Activated CD4-positive, alpha-beta T cell treated with anti-CD3 and anti-CD28 coated beads, Interleukin-2, amount 50 U/mL, for 48 hours (primary cell): ENCODE measurements around the gene LRCH3.

Experiments
- DNase-seq, 2 experiments: peaks; one replicate each; pipeline ENCODE4 v3.0.0-alpha.2; 2020

Gene LRCH3

DNA sequence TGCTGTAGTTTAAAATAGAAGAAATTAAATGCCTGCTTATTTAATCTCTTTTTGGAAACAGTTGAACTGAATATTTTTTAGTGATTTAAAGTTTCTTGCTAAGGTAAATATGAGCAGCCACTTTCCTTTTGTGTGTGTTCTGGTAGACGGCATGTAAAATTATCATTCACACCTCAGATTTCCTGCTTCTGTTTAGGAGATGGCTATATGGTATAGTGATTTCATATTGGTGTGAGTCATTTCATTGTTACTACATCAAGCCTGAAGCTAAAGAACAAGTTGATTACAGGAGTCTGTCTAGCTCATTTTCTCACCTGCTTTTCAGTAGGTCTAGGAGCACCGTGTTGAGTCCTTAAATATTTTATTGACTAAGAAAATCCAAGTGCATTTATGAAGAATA, 2.2 kb downstream of the LRCH3 start:
- no peak for DNase-seq

DNA sequence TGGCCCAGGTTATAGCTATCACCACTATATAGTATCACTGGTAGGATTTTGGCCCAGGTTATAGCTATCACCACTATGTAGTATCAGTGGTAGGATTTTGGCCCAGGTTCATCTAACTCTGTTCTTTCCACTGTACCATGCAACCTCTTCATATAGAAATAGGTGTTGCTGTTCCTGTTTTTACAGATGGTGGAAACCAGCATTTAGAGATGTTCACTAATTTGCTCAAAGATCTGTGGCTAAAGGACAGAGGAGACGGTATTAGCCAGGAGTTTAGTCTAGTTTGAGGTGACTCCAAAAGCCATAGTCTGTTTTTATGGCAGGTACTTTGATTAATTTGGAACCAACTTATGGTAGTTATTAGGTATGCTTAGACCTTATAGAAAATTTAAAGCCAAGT, 3.1 kb downstream of the LRCH3 start:
- DNase-seq: no peak

DNA sequence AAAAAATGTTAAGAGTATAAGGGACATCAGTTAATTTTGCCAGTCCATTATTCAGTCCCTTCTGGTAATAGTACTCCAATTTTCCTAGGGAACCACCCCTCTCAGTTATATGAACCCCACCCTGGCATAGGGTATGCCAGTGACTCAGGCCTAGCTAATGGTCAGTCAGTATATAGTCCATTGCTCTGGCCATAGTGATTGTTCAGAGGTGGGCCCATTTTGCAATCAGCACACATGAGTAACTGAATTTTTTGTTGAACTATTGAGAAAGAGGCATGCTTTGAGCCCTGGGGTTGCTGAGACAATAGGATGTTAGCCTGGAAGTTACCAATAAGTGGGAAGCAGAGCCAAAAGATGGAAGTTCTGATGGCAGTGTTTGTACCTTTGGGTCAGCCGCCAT, 4.1 kb downstream of the LRCH3 start:
- no peak for DNase-seq

DNA sequence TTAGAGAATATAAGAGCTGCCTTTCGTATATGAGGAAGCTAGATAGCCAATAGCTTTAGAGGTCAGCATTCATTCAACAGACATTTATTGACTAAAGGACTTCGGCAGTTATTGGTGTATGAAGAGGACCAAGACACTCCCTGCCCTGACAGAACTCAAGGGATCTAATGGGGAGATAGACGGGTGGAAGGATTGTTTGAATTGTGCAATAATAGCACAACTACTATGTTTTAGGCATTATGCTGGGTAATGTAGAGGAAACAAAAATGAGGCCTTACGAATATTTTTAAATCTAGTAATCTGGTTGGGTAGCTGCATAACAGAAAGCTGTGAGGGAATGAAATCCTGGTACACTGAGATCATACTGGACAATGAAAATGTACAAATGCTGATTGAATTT, 5.0 kb downstream of the LRCH3 start:
- no peak for DNase-seq

DNA sequence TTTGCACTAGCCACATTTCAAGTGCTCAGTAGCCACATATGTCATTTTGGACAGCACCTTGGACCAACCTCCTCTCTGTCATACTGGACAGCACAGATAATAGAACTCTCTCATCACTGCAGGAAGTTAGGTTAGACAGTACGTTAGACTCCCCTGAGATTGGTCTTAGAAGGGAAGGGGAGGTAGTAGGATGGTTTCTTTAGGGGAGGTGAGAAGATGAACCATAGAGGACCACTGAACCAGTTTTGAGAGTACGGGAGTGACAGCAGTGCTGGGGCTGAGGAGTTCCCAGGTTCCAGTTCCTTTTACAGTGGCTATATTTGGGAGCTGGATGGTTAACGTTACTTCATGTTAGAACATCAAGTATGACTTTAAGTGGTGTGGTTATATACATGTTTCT, 7.8 kb downstream of the LRCH3 start:
- DNase-seq: no peak

DNA sequence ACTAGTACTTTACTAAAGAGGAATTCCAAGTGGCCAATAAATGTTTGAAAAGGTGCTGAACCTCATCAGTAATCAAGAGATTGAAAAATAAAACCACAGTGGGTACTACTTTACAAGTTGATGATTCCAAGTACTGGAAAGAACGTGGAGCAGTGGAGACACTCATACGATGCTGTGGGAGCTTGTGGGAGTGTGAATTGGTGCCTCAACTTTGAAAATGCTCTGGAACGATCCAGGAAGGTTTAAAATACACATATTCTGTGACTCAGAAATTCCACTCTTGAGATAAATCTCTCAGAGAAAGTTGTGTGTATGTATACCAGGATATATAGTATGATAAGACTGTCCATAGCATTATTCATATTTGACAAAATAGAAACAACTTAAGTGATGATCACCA, 9.3 kb downstream of the LRCH3 start:
- DNase-seq: no peak

DNA sequence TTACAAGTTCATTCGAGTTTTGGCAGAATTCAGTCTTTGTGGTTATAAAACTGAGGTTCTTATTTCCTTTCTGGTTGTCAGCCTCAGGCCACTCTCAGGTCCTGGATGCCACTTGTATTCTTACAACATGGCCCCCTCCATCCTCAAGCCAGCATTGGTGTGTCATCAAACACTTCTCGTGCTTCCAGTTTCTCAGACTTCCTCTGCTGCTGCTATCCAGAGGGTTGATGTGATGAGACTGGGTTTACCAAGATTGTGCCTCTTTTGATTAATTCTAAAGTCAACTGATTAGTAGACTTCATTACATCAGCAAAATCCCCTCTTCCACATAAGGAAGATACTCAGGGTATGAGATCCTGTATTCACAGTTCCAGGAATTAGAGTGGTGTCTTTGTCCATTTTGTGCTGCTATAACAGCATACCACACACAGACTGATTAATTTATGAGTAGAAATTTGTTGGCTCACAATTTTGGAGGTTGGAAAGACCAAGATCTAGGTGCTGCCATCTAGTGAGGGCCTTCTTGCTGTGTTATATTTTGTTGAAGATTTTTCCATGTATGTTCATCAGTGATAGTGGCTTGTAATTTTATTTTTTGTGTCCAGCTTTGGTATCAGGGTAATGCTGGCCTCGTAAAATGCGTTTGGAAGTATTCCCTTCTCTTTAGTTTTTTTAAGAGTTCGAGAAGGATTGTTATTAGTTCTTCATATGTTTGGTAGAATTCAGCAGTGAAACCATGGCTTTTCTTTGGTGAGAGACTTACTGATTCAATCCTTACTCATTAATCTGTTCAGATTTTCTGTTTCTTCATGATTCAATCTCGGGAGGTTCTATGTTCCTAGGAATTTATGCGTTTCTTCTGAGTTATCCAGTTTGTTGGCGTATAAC, 11.1 kb downstream of the LRCH3 start:
- DNase-seq: peak in 1 of 2 experiments; percentile 27

DNA sequence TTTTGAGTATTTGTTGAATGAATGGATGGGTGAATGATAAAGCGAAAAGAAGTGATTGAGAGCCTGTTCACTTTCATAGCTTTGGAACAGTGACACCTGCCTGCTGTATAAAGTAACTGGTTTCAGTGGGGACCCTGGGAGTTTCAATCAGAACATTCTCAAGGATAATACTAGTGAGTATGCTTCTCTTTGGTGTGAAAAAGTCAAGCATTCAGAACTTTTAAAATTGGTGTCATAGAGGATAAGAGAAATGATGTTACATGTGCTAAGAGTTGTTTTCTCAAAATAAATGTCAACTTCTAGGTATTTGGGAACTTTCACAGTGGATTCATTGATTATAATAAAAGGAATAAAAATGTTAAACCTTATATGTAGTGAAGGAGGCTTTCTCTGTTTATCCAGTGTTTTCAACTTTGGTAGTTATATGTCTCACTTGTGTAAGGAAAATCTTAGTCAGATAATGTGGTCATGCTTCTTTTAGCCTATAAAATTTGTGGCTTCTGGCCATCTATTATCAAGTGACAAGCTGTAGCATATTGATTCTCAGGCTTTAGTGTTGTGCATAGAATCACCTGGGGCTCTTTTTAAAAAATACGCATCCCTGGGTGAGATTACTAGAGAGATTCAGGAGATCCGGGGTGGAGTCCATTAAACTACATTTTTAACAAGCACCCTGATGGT, 11.9 kb downstream of the LRCH3 start:
- DNase-seq: no peak

DNA sequence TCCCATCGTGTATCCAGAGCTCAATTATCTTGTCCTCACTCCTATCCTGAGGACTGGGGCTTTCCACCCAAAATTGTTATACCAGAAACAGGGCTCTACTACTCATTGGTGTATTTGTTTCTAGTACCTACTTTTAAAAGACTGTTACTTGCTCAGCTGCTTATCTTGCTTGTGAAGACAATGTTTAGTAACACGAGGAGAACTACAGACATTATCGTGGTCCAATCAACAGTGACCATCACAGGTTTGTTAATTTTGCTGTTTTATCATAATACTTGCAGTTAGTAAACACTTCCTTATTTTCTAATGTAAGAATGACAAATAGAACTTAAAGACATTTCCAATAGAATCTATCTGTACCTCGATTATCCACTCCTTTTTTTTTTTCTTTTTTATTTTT, 13.5 kb downstream of the LRCH3 start:
- no peak for DNase-seq

DNA sequence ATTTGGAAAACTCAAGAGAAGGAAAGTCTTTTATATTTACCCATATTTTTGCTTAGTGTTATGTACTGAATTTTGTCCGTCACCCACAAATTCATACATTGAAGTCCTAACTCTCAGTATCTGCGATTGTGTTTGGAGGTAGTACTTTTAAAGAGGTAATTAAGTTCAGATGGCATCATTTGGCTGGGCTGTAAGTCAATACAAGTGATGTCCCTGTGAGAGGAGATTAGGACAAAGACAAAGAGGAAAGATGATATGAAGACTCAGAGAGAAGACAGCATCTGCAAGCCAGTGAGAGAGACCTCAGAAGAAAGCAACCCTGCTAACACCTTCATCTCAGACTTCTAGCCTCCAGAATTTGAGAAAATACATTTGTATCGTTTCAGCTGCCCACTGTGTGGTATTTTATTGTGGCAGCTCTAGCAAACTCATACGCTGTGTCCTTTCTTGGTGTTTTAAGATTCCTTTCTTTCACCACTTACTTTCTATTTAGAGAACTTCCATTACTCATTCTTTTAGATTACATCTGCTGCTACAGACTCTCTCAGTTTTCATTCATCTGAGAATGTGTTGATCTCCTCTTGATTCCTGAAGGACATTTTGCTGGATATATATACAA, 17.0 kb downstream of the LRCH3 start:
- DNase-seq: no peak

DNA sequence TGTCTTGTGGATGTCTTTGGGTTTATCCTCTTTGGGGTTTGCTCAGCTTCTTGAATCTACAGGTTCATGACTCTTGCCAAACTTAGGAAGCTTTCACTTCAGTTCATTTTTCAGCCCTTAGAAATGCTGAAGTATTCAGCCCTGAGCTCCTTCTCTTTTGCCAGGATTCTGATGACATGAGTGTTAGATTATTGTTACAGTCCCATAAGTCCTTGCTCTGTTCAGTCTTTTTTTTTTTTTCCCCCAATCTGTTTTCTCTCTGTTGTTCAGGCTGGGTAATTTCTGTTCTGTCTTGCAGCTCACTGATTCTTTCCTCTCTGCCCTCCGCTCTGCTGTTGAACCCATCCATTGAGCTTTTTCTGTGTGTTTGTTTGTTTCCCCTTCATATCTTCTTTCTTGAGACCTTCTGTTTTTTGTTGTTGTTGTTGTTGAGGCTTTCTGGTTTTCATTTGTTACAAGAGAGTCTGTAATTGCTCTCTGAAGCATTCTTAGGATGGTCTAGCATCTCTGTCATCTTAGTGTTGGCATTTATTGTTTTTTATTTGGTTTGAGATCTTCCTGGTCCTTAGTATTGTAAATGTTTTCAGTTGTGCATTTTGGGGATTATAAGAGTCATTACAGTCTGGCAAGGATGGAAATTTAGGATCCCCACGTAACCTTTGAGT, 18.4 kb downstream of the LRCH3 start:
- DNase-seq: no peak

DNA sequence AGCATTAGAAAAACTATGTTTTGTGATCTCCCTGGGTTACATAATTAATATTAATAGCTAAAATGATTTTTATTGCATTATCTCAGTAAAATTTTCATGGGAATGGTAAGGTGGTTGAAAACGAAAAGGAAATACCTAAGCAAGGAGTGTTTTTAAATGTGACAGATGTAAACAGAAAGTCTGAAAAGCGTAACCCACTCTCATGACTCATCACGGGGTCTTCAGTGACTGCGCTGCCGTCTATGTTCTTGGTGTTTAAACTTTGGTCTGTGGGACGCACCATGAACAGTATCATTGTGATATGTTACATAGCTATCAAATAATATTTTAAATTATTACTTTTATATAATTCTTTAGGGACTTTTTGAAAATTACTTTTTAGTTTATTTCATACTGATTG, 19.8 kb downstream of the LRCH3 start:
- no peak for DNase-seq

DNA sequence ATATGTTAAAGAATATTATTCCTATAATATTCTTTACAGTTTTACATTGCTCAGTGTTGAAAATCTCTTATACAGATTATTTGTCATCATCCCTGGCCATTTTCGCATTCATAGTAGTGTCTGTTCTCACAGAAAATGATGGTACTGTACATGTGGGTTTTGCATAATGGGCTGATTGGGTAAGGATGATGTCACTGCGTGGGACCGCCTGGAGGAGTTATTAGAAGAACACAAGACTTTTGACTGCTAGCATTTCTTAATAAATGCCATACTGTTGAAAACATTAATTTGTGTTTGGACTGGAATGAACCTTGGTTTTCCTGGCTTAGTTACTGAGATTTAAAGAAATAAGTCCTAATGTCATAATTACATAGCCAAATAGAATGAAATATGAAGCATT, 20.3 kb downstream of the LRCH3 start:
- DNase-seq: no peak

DNA sequence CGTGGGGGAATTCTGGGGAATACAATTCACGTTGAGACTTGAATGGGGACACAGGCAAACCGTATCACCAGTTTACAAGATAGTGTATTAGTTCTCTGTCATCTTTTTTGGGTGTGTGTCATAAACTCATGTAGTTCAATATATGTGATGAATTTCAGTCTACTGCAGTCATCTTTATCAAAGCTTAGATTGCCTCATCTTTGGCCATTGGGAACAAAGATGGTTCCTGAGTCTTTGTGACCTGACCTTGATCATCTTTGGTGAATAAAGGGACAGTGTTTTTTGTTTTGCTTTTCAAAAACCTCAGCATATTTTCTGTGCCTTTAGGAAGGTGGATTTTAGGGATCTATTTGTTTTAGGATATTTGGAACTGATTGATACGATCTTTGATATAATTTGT, 23.3 kb downstream of the LRCH3 start:
- DNase-seq: no peak

DNA sequence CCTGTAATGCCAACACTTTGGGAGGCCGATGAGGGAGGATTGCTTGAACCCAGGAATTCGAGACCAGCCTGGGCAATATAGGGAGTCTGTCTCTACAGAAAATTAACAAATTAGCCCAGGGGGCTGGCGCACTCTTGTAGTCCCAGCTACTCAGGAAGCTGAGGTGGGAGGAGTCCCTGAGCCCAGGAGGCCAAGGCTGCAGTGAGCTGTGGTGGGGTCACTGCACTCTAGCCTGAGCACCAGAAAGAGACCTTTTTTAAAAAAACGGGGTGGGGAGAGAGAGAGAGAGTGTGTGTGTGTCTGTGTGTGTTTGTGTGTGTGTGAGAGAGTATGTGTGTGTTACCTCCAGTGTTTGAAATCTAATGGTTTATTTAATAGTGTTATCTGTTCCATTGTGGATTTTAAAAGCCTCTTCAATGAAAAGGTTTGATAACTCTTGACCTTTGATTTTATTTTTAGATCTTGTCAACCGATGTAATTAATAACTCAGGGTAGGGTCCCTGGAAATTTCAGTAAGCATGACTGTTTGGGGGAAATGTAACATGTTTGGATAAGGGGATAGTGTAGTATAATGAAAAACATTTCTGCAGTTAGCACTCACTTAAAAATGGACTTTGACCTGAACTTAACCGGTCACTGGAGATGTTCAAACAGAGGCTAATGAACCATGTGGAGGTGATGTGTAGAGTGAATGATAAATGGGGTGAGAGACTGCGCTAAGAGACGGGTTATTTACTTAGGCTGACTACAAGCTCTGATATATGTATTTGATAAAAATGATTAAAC, 29.7 kb downstream of the LRCH3 start:
- DNase-seq: no peak

DNA sequence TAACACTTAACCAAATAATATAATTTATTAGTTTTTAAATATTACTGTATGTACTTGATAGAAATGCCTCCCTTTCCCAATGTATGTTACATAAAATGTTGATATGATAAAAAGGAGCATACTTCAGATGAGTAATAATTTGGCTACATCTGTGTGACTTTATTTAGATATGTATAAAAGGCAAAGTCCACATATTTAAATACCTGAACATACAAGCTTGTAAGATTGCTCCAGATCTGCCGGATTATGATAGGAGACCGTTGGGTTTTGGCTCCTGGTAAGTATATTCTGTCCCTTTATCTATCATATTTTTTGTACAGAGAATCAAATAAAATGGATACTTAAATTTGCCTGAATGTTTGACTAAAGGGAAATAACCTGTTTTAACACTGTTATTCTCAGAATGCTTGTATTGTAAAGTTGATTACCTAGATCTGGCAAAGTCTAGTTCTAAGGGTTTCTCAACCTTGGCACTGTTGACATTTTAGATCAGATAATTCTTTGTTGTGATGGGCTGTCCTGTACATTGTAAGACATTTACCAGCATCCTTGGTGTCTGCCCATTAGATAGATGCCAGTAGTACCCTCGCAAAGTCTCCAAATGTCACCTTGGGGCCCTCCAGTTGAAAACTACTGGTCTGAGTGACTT, 38.5 kb downstream of the LRCH3 start:
- DNase-seq: no peak

DNA sequence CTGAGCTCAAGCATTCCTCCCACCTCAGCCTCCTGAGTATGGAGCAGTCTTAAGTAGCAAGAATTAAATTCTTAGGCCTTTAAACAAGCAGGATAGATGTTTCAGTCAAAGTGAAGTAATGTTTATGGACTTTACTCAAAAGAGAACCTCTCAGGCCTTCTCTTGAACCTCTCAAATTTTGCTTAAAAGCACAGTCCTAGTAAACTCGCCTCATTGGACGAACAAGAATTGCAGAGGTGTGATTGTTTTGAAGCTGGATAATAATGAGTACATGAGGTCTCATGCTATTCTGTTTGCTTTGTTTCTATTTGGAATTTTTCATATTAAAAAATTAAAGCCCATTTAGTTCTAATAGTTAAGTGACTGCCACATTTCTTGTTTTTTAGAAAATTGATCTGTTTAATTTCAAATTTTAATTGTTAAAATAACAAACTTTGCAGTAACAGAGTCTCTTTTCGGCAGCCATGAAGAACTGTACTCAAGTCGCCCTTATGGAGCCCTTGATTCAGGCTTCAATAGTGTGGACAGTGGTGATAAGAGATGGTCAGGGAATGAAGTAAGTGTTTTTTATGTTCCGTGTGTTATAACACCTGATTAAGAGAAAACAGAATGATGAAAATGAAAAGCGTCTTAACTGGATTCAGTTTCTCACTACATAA, 39.4 kb downstream of the LRCH3 start:
- DNase-seq: no peak

DNA sequence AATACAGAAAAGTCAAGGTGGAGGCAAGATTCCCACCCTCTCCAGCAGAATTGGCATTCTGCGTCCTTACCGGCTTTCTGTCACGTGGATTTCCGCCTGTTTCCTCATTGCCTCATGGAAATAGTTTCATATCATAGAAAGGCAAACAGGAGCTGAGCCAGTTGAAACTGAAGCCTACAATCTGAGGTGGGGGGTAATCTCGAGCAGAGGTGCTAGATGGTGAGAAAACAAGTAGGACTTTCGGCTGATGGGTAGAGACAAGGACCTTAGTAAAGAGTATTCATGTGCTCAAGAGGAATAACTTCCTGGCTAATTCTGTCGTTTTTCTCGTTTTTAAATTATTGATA, 39.9 kb downstream of the LRCH3 start:
- no peak for DNase-seq

DNA sequence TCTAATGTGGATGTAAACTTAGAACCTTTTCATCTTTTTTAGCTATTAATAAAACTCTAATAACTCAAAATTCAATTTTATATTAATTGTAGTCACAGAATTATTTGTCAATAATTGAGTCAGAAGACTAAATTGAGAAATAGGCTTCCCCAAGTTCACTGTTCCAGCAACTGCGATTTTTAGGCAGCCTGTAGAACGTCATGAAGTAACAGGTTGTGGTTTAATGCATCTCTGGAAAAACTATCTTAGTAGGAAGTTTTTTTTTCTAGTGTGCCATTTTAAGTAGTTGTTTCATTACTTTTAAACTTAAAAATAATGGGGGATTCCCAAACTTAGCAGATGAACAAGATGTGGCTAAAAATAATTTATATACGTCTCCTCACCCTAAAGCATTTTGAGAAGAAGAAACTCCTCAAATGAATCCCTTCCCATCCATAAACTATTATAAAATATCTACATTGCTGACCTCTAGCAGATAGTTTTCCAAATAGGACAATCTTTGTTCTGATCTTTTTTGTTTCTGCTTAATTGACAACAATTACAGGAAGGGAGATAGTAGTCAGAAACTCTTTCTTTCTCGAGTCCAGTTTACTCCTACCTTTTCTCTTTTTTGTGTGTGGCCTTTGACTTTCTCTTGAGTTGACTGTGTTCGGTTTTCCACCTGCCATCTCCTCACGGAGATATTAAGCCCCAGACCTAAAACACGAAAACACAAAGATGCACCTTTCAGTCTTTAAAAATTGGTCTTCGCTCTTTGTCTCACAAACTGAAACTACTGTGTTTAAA, 43.1 kb downstream of the LRCH3 start:
- DNase-seq: no peak

DNA sequence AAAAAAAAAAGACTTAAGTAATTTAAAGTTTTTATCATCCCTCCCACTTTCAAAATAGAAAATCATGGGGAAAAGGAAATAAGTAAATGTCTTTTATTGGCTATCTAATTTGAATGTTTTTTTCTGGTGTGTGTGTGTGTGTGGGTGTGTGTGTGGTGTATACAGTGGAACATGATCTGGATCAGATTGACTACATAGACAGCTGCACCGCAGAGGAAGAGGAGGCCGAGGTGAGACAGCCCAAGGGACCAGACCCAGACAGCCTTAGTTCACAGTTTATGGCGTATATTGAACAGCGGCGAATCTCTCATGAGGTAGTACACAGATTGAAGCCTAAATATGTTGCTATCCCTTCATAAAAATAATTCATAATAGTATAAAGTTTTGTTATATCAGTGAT, 44.5 kb downstream of the LRCH3 start:
- DNase-seq: no peak

DNA sequence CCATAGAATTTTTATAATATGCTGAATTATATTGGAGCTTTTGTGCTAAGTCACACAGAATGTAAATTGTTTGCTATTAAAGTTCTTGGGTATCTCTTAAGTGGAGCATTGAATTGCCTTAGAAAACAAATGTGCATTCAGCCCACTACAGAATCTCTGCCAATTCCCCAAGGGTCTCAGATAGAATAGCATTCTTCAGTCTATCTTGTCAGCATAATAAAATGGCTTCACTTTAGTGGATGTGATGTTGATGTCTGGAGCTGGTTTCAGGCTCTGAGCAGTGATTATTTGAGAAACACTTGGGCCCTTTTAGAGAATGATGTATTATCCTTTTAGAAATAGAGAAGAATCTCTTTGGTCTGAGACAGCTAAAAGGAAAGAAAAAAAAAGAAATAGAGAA, 45.2 kb downstream of the LRCH3 start:
- DNase-seq: no peak
